Lower leg skin (tissue), 3 donors: ENCODE measurements around the gene MINAR2.

ENCODE experiments used
- CTCF ChIP-seq, 3 donors: fragments of 450-650 bp; IDR thresholded peaks; one replicate each; pipeline ENCODE4 v1.5.1; 2016; ENCODE audit warnings: antibody characterized with exemption in 3 of 3, mild to moderate bottlenecking in 3 of 3, moderate library complexity in 2 of 3
- POLR2A ChIP-seq, 2 donors: fragments of 450-650 bp; IDR thresholded peaks; one replicate each; pipeline ENCODE4 v1.6.1; 2016 to 2017; ENCODE audit warnings: antibody characterized with exemption in 2 of 2, mild to moderate bottlenecking in 1 of 2, moderate library complexity in 1 of 2

GRCh38 chr5:129804705-129805104 is 56.8 kb downstream of the MINAR2 start:
- TF ChIP-seq CTCF (IDR thresholded peaks at IDR 0.05) = no peak
- TF ChIP-seq POLR2A (IDR thresholded peaks at IDR 0.05) = no peak
